Right lobe of liver (tissue), 4 donors: ENCODE measurements around the gene BLOC1S4.

Experiments used
- CTCF ChIP-seq, 4 donors: fragments of 200-600 bp in 3 of 4; fragments of 450-650 bp in 1 of 4; IDR thresholded peaks; one replicate each; pipeline versions ENCODE4 v1.5.1 to v1.8.0; 2016 to 2022; ENCODE audit warnings: antibody characterized with exemption in 4 of 4, mild to moderate bottlenecking in 2 of 4
- POLR2A ChIP-seq: fragments of 450-650 bp; IDR thresholded peaks from one replicate; pipeline ENCODE4 v1.6.1; 2017; ENCODE audit warnings: antibody characterized with exemption, mild to moderate bottlenecking
- donor health status: DM: no; HTN: no; CAD: no.
- donor health status: DM: no; HTN: no; CAD: no.
- donor health status: DM: no; HTN: yes; CAD: no.

GRCh38 chr4:6710996-6711395, 5.0 kb upstream of the BLOC1S4 start:
- TF ChIP-seq CTCF (IDR thresholded peaks at IDR 0.05) (no peak), POLR2A (no peak)
